BJ (cell line): Measurements from ENCODE around the gene FSCN2. TPM values are rescaled to one million over a fixed set of nuclear protein-coding genes. Genes with fewer than 3 reads are reported as not detected.
"Not testable (repeated sequence)": the region's sequence is repeated elsewhere in the genome, so short reads cannot be mapped to it uniquely, and the experiment has no call there.

ENCODE experiments used
- CTCF ChIA-PET: fragments of 350-600 bp; formaldehyde crosslinking; extraction: SDS; loops from one replicate; lab custom pipeline; 2021; ENCODE audit warnings: antibody characterized with exemption, inconsistent platforms; lab: Yijun Ruan, JAX
- POLR2A ChIA-PET: fragments of 300-600 bp; sonication (Branson Sonifier 250); formaldehyde crosslinking; extraction: SDS; loops from one replicate; lab custom pipeline; 2021; ENCODE audit warnings: antibody characterized with exemption; lab: Charles Lee
- DNase-seq: peaks from one replicate; pipeline ENCODE4 v3.0.0-alpha.2; 2011; ENCODE audit warnings: low read depth
- H3K27me3 ChIP-seq: 2 replicates; pipeline ENCODE4 v1.6.0; 2011; ENCODE audit warnings: low read length; ENCODE audit not compliant: control insufficient read depth, insufficient read depth
- H3K36me3 ChIP-seq: 2 replicates; pipeline ENCODE4 v1.5.1; 2011; ENCODE audit warnings: low read length; ENCODE audit not compliant: control insufficient read depth, insufficient read depth
- H3K4me3 ChIP-seq: 2 replicates; pipeline ENCODE4 v1.5.1; 2011; ENCODE audit warnings: low read depth, mild to moderate bottlenecking, control low read depth, low read length
- polyA plus RNA-seq: library from polyadenylated mRNA; depleted of rRNA; stranded (reverse); fragments of >200 nt; gene quantifications from 2 replicates; pipeline ENCODE4 v1.2.3, GENCODE V29; 2011; rRNA removed
- small RNA-seq: library from RNA; depleted of rRNA; stranded (forward); fragments of <200 nt; gene quantifications from one replicate; pipeline ENCODE3, GENCODE V24; 2012; ENCODE audit warnings: low replicate concordance, low read depth; ENCODE audit not compliant: insufficient read length
- TF ChIP-seq, protein P1 (sequence below): IDR thresholded peaks from 2 replicates; pipeline ENCODE4 v1.5.1; 2011; ENCODE audit warnings: low read depth, mild to moderate bottlenecking, control low read depth, inconsistent platforms, low read length, moderate library complexity; ENCODE audit not compliant: insufficient read depth

Gene FSCN2
- polyA plus RNA-seq, 1 experiment: 1.3 TPM

DNA sequence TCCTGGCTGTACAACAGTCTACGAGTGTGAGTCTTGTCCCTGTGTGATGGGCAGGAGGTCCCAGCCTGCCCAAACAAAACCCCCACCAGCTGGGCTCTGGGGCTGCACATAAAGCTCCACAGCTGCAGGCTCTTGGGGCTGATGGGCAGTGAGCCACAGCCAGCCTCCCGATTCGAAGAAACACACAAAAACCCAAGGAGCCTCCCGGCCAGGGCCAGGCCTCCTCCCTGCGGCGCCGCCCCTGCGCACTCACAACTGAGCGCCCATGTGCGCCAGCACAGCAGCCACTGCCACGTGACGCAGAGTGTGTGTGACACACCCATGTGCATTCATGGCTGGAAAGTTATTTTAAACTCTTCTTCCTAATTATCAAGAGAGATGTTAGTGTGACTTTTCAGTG lies 54.6 kb downstream of the FSCN2 start:
- Histone ChIP-seq H3K4me3 (no peak overlapping the region), H3K36me3 (peaks cover 14% of the 10 kb centered on the region), H3K27me3 (no peaks in the 10 kb centered on the region)
- TF ChIP-seq, protein P1, sequence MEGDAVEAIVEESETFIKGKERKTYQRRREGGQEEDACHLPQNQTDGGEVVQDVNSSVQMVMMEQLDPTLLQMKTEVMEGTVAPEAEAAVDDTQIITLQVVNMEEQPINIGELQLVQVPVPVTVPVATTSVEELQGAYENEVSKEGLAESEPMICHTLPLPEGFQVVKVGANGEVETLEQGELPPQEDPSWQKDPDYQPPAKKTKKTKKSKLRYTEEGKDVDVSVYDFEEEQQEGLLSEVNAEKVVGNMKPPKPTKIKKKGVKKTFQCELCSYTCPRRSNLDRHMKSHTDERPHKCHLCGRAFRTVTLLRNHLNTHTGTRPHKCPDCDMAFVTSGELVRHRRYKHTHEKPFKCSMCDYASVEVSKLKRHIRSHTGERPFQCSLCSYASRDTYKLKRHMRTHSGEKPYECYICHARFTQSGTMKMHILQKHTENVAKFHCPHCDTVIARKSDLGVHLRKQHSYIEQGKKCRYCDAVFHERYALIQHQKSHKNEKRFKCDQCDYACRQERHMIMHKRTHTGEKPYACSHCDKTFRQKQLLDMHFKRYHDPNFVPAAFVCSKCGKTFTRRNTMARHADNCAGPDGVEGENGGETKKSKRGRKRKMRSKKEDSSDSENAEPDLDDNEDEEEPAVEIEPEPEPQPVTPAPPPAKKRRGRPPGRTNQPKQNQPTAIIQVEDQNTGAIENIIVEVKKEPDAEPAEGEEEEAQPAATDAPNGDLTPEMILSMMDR: no peak
- POLR2A ChIA-PET: interaction anchor here (0.5 kb wide), 1 partner anchor 76 kb away, joined by 12 read pairs; no protein-coding TSS in a partner anchor
- DNase-seq: no peak
- CTCF ChIA-PET: interaction anchor here (1.0 to 1.2 kb wide), 3 partner anchors 19 to 45 kb away, joined by 3 to 8 read pairs (median 3); no protein-coding TSS in a partner anchor

DNA sequence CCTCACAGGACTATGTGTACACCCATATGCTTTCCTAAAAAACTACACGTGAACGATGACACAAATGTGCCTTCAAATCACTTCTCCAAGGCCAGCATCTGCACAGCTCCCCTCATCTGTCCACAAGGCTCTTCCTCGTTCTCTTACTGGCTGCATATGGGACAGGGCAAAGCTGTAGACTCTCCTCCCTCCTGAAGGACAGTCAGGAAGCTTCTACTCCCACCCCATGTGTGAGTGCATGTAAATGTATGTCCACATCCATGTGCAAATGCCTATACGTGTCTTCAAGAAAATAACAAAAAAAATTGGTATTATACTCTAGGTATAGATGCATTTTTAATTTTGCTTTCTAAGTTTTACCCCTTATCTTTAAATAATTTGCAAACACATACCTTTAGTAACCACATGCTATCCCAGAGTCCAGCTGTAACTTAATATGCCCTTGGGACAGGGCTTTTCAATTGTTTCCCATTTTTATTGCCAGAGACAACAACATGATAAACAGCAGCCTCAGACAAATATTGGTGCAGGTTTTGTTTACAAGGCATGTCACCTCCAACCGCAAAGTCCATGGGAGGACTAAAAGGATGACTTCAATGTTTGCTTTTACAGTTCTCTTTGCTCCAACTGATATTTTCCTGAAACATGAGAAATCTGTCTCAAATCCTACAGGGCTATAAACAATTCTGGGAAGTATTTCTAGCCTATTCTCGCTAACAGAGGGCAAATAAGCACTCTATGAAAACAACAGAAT lies 55.6 kb downstream of the FSCN2 start:
- H3K27me3 ChIP-seq: no peaks in the 10 kb centered on the region
- no peak for DNase-seq
- ChIA-PET POLR2A (interaction anchor here (0.5 kb wide), 1 partner anchor 77 kb away, joined by 12 read pairs; no protein-coding TSS in a partner anchor), CTCF (interaction anchor here (2.3 kb wide), 1 partner anchor 18 kb away, joined by 6 read pairs; no protein-coding TSS in a partner anchor)
- peaks cover 18% of the 10 kb centered on the region for H3K36me3 ChIP-seq
- no peak overlapping the region for H3K4me3 ChIP-seq
- TF ChIP-seq, protein P1: no peak

DNA sequence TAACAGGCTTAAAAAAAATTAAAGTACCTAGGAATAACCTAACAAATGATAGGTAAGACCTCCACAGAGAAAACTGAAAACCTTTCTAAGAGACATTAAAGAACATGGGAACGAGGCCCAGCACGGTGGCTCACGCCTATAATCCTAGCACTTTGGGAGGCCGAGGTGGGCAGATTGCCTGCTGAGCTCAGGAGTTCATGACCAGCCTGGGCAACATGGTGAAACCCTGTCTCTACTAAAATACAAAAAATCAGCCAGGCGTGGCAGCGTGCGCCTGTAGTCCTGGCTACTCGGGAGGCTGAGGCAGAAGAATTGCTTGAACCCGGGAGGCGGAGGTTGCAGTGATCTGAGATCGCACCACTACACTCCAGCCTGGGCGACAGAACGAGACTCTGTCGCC lies 56.6 kb downstream of the FSCN2 start:
- H3K27me3 ChIP-seq, POLR2A ChIA-PET, DNase-seq, H3K4me3 ChIP-seq: not testable (repeated sequence)
- peaks cover 18% of the 10 kb centered on the region for H3K36me3 ChIP-seq
- CTCF ChIA-PET: interaction anchor here (2.3 kb wide), 1 partner anchor 17 kb away, joined by 6 read pairs; no protein-coding TSS in a partner anchor

DNA sequence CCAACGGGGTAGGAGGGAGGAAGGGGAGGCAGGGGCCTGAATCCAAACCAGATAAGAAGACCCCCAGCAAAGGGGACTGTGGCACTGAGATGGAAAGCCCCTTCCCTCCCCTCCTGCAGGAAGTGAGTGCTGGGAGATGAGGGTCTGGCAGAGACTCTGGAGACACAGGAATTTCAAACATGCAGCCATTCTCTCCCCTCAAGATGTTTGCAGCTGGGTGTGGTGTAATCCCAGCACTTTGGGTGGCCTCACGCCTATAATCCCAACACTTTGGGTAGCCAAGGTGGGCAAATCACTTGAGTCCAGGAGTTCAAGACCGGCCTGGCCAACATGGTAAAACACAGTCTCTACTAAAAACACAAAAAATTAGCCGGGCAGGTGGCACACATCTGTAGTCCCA lies 57.9 kb downstream of the FSCN2 start:
- Histone ChIP-seq H3K36me3 (peaks cover 29% of the 10 kb centered on the region), H3K4me3 (no peak overlapping the region), H3K27me3 (no peaks in the 10 kb centered on the region)
- no peak for DNase-seq
- POLR2A ChIA-PET: no interaction called here
- TF ChIP-seq, protein P1: no peak
- CTCF ChIA-PET: interaction anchor here (1.3 kb wide), 1 partner anchor 15 kb away, joined by 6 read pairs; no protein-coding TSS in a partner anchor

Small RNA genes within 50 kb of the gene (small RNA-seq; reads per million reads assigned to genes)
- not detected for gene RF00019

Other genes with a start within 250 kb of the FSCN2 start
- gene SLC38A10, start 233.1 kb upstream of the FSCN2 start, polyA plus RNA-seq: 34.6 and 55.4 TPM in 2 replicates
- gene BAHCC1, start 132.9 kb upstream of the FSCN2 start, polyA plus RNA-seq: 2.3 and 3.1 TPM in 2 replicates
- 2,988 and 3,774 TPM in 2 replicates for gene ACTG1, start 15.6 kb upstream of the FSCN2 start, polyA plus RNA-seq
- gene FAAP100, start 24.0 kb downstream of the FSCN2 start, polyA plus RNA-seq: 7.5 and 11.2 TPM in 2 replicates
- 84.9 and 108 TPM in 2 replicates for gene NPLOC4, start 108.7 kb downstream of the FSCN2 start, polyA plus RNA-seq
- gene TSPAN10, start 108.8 kb downstream of the FSCN2 start, polyA plus RNA-seq: 1.6 and 3.0 TPM in 2 replicates
- 0.36 and 0.37 TPM in 2 replicates for gene PDE6G, start 128.2 kb downstream of the FSCN2 start, polyA plus RNA-seq
- gene OXLD1, start 138.2 kb downstream of the FSCN2 start, polyA plus RNA-seq: 18.4 and 29.6 TPM in 2 replicates
- gene CCDC137, start 138.4 kb downstream of the FSCN2 start, polyA plus RNA-seq: 10.8 and 10.9 TPM in 2 replicates
- gene ARL16, start 155.4 kb downstream of the FSCN2 start, polyA plus RNA-seq: 48.8 and 70.8 TPM in 2 replicates
- 67.2 and 110 TPM in 2 replicates for gene HGS, start 155.6 kb downstream of the FSCN2 start, polyA plus RNA-seq
- 56.2 and 63.0 TPM in 2 replicates for gene MRPL12, start 175.0 kb downstream of the FSCN2 start, polyA plus RNA-seq
- 4.9 and 8.4 TPM in 2 replicates for gene SLC25A10, start 183.9 kb downstream of the FSCN2 start, polyA plus RNA-seq